ENCODE results near the gene KPNA5. TPM values are rescaled to one million over a fixed set of nuclear protein-coding genes. Genes with fewer than 3 reads are reported as not detected.
A peak's percentile ranks its signal among the peaks of the same experiment; 100 is the strongest.

The KPNA5 gene
- total and polyA plus RNA-seq, 2 of the 13 experiments (the other 11 are each of a cell fraction or from before 2014, with no cell fraction given) = 5.3 to 13.0 TPM

- TF ChIP-seq ZMYM2 (CRISPR knock-in tag; IDR thresholded peaks at IDR 0.05) = peak; percentile 80; the same call in 1 of the 2 replicates
- TF ChIP-seq GLI4 (CRISPR knock-in tag; IDR thresholded peaks at IDR 0.05; ENCODE audit: borderline replicate concordance) = no peak
- no peak for TF ChIP-seq GLMP (CRISPR knock-in tag; IDR thresholded peaks at IDR 0.05; ENCODE audit: borderline replicate concordance)
- peak; percentile 97 for TF ChIP-seq AHDC1 (CRISPR knock-in tag; IDR thresholded peaks at IDR 0.05; ENCODE audit: borderline replicate concordance)
- TF ChIP-seq ZNF317 (CRISPR knock-in tag; IDR thresholded peaks at IDR 0.05) = peak; percentile 75
- TF ChIP-seq ZBTB1 (CRISPR knock-in tag; IDR thresholded peaks at IDR 0.05; ENCODE audit: borderline replicate concordance) = no peak
- TF ChIP-seq FOXP1 (IDR thresholded peaks at IDR 0.05) = no peak
- TF ChIP-seq FOXP1 (CRISPR knock-in tag; IDR thresholded peaks at IDR 0.05) = peak; percentile 89
- TF ChIP-seq GATA4 (IDR thresholded peaks at IDR 0.05; ENCODE audit: borderline replicate concordance, low read depth) = peak; percentile 92; the same call in 1 of the 2 replicates
- TF ChIP-seq ZNF788 (CRISPR knock-in tag; IDR thresholded peaks at IDR 0.05; ENCODE audit: borderline replicate concordance) = peak; percentile 98
- peak; percentile 99 for TF ChIP-seq IKZF5 (CRISPR knock-in tag; IDR thresholded peaks at IDR 0.05)
- TF ChIP-seq SNAI1 (CRISPR knock-in tag; IDR thresholded peaks at IDR 0.05; ENCODE audit: borderline replicate concordance) = peak; percentile 44; the same call in 1 of the 2 replicates
- TF ChIP-seq ZNF430 (CRISPR knock-in tag; IDR thresholded peaks at IDR 0.05) = peak; percentile 94
- peak; percentile 85; the same call in 1 of the 2 replicates for TF ChIP-seq ZNF451 (CRISPR knock-in tag; IDR thresholded peaks at IDR 0.05)
- TF ChIP-seq NFYB (CRISPR knock-in tag; IDR thresholded peaks at IDR 0.05) = no peak
- TF ChIP-seq HIVEP1 (CRISPR knock-in tag; IDR thresholded peaks at IDR 0.05) = no peak
- TF ChIP-seq XRCC5 (optimal IDR thresholded peaks at IDR 0.05; ENCODE audit: low read length) = peak; percentile 97
- TF ChIP-seq ZNF773 (CRISPR knock-in tag; IDR thresholded peaks at IDR 0.05; ENCODE audit: borderline replicate concordance) = no peak
- no peak for TF ChIP-seq RFX1 (IDR thresholded peaks at IDR 0.05)
- no peak for TF ChIP-seq HNRNPL (IDR thresholded peaks at IDR 0.05; ENCODE audit: low read depth, low read length)
- no peak; the same call in 1 of the 2 replicates for TF ChIP-seq KDM1A (CRISPR knock-in tag; IDR thresholded peaks at IDR 0.05)
- peak; percentile 45 for TF ChIP-seq RBM22 (optimal IDR thresholded peaks at IDR 0.05; ENCODE audit: low read length)
Observed at GRCh38 chr6:116631379-116631990, 49.5 kb upstream of the KPNA5 start (continued).
